HUDEP-2 (cell line): ENCODE measurements around the gene FAM114A1.
"Not testable (repeated sequence)": the region's sequence is repeated elsewhere in the genome, so short reads cannot be mapped to it uniquely, and the experiment has no call there.

Source experiments
- DNase-seq, 76 experiments: peaks; one replicate each; lab custom pipeline; 2025; ENCODE audit not compliant: unreplicated experiment in 76 of 76; lab: John Stamatoyannopoulos, UW

The FAM114A1 gene

DNA sequence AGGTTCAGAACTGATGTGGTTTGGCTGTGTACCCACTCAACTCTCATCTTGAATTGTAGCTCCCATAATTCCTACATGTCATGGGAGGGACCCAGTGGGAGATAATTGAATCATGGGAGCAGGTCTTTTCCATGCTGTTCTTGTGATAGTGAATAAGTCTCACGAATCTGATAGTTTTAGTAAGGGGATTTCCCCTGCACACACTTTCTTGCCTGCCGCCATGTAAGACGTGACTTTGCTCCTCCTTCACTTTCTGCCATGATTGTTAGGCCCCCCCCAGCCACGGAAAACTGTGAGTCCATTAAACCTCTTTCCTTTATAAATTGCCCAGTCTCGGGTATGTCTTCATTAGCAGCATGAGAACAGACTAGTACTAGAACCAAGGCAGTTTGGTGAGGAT, 91.6 kb downstream of the FAM114A1 start:
- DNase-seq, result not testable (repeated sequence)

DNA sequence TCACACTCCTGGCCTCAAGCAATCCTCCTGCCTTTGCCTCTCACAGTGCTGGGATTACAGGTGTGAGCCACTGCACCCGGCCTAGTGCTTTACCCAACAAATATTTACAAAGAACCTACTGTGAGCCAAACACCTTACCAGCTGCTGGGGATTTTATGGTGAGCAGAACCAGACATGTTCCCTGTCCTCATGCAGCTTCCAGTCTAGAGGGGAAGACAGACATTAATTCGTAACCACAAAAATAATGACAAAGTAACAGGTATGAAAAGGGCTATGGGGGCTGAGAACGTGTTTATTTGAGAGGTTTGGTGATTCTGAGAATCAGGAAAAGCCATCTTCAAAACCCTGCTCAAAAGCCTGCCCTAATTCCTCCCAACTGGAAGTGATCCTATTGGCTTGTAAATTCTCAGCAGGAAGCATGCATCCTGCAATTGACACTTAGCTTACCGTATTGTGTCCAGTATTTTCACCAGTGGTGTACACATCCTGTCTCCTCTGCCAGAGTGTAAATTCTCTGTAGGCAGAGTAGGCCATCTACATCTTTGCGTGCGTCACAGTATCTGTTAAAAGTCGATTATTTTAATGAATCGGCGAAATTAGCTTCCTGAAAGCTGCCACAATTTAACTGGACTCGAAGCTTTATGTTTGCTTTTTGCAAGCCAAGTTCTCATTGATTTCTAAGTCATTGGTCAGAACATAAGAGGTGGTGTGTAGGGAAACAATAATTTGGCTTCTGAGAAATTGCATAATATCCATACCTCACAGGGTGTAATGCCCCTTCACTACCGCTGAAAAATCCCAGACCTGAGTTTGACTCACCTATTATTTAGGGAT, 97.6 kb downstream of the FAM114A1 start:
- no peak for DNase-seq

DNA sequence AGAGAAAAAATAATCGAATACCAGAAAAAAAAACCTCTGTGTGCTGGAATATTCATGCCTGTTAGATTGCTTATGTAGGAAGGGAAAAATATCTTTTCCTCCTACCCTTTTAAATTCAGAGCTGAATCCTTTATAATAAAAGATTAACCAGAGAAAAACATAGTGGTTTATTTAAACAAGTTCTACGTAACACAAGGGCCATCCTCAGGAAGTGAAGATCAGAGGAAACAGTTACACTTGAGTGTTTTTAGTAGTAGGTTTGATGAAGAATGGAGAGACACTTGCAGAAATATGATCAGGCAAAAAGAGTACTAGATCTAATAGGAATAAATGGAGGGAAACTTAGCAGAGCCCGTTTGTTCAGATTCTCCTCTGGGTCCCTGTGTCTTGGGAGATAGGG, 98.3 kb downstream of the FAM114A1 start:
- no peak for DNase-seq

DNA sequence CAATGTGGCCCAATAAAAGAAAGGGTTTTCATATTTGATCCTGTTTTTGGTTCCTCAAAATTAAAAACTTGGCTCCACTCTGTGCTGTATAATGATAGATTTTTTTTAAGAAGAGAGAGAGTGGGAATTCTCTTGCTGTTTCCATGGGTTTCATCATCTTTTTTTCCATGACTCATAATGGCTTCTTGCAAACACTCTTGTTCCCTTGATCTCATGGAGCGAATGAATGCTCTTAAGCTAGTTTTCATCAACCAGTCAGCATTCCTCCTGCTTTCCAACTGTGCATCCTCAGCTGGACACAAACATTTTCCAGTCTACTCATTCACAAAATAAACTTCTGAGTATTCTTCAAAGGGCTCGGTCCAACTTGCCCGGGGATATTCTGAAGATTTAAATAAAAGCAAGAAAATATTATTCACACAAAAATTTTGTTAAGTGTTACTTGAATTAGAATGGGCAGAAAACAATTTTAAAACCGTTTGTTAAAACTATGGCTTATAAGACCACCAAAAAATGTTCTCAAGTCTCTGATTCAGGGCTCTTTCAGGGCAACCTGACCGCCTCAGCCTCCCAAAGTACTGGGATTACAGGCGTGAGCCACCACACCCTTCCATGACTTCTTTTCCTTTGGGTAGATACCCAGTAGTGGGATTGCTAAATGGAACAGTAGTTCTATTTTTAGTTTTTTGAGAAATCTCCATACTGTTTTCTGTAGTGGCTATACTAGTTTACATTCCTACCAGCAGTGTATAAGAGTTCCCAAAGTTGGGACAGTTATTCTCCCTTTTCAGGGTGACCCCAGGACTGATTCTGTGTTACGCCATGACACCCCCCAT, 99.9 kb downstream of the FAM114A1 start:
- no peak for DNase-seq

DNA sequence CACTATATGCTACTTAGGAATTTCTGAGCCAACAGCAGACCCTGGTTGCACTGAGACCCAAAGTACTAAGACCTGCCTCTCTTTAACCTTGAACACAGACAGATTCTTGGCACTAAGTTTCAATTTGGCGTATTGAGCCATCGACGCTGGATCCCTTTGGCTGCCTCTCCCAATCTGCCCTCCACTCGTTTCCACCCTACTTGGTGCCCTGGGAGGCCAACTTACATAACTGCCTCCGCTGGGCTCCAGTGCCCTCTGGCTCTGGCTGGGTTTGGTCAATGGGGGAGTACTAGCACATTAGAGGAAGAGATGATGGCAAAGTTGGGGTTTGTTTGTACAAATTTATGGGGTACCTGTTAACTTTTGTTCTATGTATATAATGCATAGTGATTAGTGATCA, 101.1 kb downstream of the FAM114A1 start:
- DNase-seq, result no peak

DNA sequence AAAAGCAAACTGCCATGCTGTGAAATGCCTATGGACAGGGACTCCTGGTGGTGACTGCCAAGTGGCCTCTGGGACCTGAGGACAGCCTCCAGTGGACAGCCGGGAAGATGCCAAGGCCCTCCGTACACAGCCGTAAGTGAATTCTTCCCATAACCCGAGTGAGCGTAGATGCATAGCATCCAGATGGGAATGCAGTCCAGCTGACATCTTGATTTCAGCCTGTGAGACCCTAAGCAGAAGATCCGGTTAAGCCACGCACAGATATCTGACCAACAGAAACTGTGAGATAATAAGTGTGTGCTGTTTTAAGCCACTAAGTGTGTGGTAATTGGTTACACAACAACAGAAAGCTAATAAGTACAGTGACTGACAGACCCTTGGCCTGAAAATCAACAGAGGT, 108.7 kb downstream of the FAM114A1 start:
- peak in 1 of 76 experiments; percentile 0 for DNase-seq

DNA sequence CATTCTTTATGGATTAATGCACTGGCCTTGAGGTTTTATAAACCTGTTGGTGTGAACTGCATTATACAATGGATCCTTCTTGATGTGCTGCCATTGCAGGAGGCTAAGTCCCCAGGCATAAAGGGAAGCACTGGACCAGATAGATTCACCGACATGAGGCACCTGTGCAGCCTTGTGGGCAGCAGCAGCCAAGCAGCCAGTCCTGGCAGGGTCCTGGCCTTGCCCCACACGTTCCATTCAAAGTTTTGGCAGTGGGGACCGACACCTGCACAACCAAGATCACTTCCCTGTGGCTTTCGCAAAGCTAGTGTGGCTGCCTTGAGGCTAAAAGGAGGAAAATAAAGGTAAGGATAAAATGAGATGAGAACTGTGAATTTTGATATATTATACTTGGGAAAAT, 111.5 kb downstream of the FAM114A1 start:
- DNase-seq, result no peak

DNA sequence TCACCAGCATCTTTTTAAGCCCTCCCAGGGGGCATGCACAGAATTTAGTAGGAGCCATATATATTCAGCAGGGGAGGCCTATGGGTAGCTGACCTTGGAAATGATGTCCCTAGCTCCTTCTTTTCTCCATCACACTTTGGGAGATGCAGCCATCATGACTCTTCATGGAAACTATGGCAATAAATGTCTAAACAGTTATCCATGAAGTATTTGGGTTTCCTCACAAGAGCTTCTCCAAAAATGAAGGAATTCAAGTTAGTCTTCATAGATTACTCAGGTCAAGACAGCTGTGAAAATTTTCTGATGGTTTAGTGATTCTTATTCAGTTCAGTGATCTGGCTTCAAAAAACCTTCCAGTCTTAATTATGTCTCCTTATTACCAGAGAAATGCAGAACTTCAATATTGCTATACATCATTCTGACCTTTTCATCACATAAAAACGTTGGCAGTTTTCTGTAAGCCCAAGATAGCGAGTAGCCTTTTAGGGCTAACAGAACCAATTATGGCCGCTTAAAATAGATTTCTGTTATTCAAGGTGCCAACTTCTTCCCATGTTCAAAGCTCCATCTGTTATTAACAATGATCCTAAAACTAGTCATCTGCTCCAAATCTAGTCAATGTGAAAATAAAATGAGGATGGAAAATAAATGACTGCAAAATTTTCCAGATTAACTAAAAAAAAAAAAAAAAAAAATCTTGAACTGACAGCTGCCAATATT, 112.1 kb downstream of the FAM114A1 start:
- no peak for DNase-seq

DNA sequence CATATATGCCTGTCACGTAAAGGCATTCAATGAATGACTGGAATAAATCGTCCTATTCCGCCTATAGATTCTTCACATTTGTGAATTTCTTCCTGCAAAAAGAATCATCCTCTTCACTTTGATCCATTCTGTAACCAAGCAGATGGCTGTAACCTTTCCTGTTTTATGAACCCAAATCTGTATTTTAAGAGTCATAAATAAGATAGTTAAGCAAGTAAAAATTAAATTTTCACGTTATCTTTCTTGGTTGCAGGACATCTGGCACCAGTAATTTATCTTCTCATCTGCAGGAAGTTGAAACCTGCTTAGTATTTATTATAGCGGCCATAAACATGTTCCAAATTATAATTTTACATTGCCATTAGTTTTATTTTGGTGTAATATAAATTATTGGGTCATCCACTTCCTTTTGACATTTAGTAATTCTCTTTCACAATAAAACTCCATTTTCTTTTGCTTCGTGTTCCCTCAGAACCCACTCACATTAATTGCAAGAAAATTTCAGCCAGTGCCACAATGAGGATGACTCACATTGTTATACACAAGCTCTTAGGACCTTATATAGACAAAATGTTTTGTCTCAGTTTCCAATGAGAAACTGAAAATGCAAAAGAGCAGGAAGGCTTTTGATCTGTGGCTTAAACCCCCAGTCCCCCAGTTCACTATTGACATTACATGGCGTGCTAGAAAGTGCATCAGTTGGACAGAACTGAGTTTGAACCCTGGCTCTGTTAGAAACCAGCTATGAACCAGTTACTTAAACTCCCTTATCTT, 113.5 kb downstream of the FAM114A1 start:
- no peak for DNase-seq

DNA sequence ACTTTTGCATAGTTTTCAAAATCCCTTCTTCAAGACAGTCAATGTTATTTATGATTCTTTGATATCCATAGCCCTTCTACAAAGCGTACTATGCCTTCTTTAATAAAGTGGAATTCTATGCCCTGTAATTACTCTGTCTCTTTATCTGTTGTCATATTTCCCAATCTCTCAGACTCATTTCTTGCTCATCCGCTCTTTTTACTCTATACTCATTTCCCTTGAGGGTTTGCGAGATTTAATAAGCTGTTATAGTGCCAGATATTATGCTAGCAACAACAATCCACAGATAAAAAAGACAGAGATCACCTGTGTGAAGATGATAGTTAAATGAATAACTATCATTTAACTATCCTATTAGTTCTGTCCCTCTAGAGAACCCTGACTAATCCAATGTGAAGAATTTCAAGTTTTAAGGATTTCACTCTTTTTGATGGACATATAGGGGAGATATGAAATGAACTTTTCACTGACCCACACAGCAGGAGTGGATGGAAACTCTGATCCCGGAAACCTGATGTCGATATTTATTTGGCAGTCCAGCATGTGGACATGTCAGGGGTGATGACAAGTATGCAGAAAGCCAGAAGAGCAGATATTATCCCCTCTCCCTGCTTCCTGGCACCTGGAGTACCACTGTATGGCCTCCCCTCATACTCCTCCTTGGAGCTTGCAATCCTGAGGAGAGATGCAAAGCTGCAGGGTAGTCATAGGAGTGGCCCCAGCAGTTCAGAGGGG, 114.9 kb downstream of the FAM114A1 start:
- no peak for DNase-seq

DNA sequence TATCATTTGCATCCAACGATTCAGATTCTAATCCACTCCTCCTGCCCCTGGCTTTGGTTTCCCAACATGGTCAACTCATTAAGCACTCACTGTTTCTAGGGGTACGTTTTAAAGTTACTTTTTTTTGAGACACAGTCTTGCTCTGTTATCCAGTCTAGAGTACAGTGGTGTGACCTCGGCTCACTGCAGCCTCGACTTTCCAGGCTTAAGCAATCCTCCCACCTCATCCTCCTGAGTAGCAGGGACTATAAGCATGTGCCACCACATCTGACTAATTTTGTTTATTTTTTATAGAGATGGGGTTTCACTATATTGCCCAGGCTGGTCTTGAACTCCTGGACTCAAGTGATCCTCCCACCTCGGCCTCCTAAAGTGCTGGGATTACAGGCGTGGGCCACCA, 115.7 kb downstream of the FAM114A1 start:
- no peak for DNase-seq

DNA sequence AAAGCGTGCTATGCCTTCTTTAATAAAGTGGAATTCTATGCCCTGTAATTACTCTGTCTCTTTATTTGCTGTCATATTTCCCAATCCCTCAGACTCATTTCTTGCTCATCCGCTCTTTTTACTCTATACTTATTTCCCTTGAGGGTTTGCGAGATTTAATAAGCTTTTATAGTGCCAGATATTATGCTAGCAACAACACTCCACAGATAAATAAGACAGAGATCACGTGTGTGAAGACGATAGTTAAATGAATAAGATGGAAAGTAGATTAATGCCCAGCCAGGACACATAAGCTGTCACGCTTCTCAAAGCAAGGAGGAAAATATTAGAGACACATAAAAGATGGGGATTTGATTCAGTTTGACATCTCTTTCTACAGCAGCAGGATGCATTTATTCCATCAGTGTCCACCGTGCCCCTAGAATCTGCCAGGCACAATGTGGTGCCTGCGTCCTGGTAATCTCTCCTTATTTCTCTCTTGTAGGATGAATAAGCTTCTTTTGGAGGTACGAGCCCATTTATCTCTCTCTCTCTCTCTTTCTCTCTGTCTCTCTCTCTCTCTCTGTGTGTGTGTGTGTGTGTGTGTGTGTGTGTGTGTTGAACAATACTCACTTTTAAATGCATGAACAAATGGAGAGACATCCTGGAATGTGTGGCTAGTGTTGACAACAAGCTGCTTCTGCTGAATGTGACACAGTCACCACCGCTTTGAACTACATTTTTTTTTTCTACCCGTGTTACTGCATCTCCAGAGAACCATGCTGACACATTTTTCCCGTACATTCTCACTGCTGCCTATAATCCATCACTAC, 116.4 kb downstream of the FAM114A1 start:
- DNase-seq, result no peak

DNA sequence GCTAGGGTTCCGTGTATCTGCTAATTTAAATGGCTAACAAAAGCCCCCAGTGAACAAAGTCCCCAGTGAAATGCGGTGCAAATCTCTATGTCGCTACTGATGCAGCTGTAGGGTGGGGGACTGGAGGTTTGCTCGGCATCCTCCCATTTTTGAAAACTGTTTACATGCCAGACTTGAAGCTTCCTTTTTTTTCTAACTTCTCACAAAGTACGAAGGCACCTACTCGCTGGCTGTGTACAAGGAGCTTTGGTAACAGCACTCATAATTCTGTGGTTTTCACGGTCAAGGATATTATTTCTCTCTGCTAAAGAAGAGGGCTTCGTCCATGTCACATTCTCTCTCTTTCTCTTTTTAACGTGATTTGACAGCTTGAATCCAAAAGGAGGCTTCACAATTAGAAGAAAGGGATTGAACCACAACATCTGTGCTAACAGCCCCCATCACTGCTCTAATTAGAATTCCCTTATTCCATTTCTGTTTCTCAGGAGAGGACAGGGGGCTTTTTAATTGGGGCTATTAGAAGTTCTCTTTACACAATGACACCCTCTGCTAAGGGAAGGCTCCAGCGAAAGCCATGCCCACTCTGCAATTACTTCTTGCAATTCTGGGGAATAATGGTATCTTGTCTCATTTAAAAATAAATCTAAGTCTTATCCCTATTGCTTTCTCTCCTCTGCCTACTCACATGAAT, 117.9 kb downstream of the FAM114A1 start:
- no peak for DNase-seq

DNA sequence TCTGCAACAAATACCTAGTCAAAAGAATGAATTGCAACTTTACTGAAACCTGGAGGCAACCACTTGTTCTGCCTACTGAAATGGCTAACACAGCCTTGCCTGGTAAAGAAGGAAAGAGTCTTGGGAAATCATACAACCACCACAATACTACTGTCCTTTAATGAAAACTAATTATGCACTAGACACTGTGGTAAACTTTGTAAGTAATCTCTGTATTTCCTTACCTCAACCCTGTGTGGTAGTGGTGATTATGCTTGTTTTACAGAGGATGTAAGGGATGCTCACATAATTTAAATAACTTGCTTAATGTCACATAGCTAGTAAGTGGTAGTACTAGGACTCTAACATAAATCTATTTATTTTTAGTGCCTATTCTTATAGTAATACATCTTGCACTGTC, 119.9 kb downstream of the FAM114A1 start:
- DNase-seq, result no peak

DNA sequence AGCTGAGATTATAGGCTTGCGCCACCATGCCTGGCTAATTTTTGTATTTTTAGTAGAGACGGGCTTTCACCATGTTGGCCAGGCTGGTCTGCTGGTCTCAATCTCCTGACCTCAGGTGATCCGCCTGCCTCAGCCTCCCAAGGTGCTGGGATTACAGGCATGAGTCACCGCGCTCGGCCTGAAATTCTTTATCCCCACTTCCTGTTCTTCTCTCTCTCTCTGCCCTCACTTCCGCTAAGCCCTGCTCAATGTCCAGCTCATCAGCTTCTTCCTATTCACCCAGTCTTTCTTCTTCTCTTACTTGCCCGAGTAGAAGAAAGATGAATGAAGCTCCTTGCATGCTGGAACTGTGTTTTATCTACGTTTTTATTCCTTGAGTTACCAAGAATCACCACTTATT, 120.7 kb downstream of the FAM114A1 start:
- not testable (repeated sequence) for DNase-seq

DNA sequence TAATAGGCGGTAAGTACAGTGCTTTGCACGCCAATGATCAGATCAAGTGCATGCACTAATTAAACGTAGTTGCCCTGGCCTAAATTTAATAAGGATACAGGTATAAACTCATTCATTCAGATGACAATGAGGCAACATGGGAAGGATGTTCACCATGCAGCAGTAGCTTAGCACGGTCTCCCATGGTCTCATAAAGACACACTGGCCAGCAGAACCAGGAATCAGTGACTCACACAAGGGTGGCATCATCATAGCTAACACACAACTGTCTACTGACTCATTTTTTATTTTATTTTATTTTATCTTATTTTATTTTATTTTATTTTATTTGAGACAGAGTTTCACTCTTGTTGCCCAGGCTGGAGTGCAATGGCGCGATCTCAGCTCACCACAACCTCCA, 121.9 kb downstream of the FAM114A1 start:
- no peak for DNase-seq

DNA sequence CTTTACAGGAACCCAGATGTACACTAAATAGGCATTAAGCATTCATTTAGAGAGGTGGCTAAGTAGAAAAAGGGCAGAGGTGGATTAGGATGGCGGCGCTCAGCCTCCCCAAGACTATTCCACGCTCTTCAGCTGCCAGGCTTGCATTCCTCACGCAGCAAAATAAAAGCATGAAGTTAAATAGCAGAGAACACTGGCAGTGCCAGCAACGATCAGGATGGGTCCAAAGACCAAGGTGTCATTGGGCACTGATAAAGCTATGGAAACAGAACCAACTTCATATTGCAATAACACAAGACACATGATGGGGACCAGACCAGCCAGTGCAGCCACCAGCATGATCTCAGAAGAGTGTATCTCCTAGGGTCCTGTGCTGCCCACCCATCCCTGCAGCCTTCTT, 122.6 kb downstream of the FAM114A1 start:
- DNase-seq, result no peak

DNA sequence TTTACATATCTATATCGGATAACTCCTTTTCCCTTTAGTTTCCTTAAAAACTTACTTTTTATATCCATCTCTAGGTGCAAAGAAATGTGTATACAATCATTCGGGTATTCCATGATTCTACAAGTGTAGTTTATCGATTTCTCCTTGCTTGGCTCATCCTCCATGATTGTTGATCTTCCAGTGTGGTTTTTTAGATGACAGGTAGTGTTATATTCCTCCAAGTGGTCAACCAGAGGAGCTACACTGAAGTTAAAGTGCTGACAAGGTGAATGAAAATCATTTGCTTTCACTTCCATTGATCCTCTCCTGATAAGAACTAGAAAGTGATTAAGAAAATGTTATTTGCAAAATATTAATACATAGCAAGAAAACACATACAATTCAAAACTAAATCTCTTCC, 126.1 kb downstream of the FAM114A1 start:
- no peak for DNase-seq
